GM12878 (cell line): ENCODE measurements around the gene SFXN4. TPM values are rescaled to one million over a fixed set of nuclear protein-coding genes. Genes with fewer than 3 reads are reported as not detected.

Source experiments
- ATF3 ChIP-seq: IDR thresholded peaks from 2 replicates; pipeline ENCODE4 v1.6.1; 2011; ENCODE audit warnings: low read depth, mild to moderate bottlenecking, low read length, moderate library complexity, borderline replicate concordance; ENCODE audit errors: extremely low read depth
- CREB1 ChIP-seq: IDR thresholded peaks from 2 replicates; pipeline ENCODE4 v1.6.1; 2012; ENCODE audit warnings: low read depth, mild to moderate bottlenecking, inconsistent platforms
- E4F1 ChIP-seq: fragments of 450-650 bp; IDR thresholded peaks from 2 replicates; pipeline ENCODE4 v1.6.1; 2018; ENCODE audit warnings: borderline replicate concordance, mild to moderate bottlenecking; ENCODE audit not compliant: partially characterized antibody
- EP300 ChIP-seq, 2 experiments: fragments of 150-350 bp in 1 of 2; IDR thresholded peaks; 2 replicates each; pipeline ENCODE4 v1.6.1; 2011 to 2012; ENCODE audit warnings: low read depth in 2 of 2, low read length in 2 of 2, borderline replicate concordance in 1 of 2, improper control_type of control experiment in 1 of 2, inconsistent platforms in 1 of 2; ENCODE audit not compliant: control insufficient read depth in 1 of 2
- ESRRA ChIP-seq: IDR thresholded peaks from 2 replicates; pipeline ENCODE4 v1.6.1; 2012; ENCODE audit warnings: mild to moderate bottlenecking, low read length, improper control_type of control experiment
- FOXM1 ChIP-seq: IDR thresholded peaks from 2 replicates; pipeline ENCODE4 v1.6.1; 2012; ENCODE audit warnings: low read depth, mild to moderate bottlenecking, inconsistent platforms, low read length, moderate library complexity
- HDAC6 ChIP-seq: fragments of 200-600 bp; sonication (generic); IDR thresholded peaks from one replicate; pipeline ENCODE4 v1.8.0; 2017; ENCODE audit warnings: antibody characterized with exemption; ENCODE audit not compliant: unreplicated experiment
- NBN ChIP-seq: fragments of 450-650 bp; IDR thresholded peaks from 2 replicates; pipeline ENCODE4 v1.6.1; 2016
- NR2C1 ChIP-seq: fragments of 450-650 bp; IDR thresholded peaks from 2 replicates; pipeline ENCODE4 v1.6.1; 2017; ENCODE audit warnings: antibody characterized with exemption, mild to moderate bottlenecking, moderate library complexity
- POLR2AphosphoS2 ChIP-seq: IDR thresholded peaks from 2 replicates; pipeline ENCODE4 v1.6.1; 2011; ENCODE audit warnings: low read depth, mild to moderate bottlenecking, low read length, improper control_type of control experiment, moderate library complexity
- PRDM15 ChIP-seq: fragments of 450-650 bp; formaldehyde crosslinking; IDR thresholded peaks from 2 replicates; pipeline ENCODE4 v1.4.0; 2020; ENCODE audit warnings: mild to moderate bottlenecking, moderate library complexity
- RELA ChIP-seq: fragments of 450-650 bp; IDR thresholded peaks from 2 replicates; pipeline ENCODE4 v1.8.0; 2014; ENCODE audit warnings: borderline replicate concordance; ENCODE audit not compliant: partially characterized antibody
- REST ChIP-seq: IDR thresholded peaks from 2 replicates; pipeline ENCODE4 v1.6.1; 2012; ENCODE audit warnings: mild to moderate bottlenecking, low read depth, low read length
- RFX5 ChIP-seq: IDR thresholded peaks from 2 replicates; pipeline ENCODE4 v1.6.1; 2011; ENCODE audit warnings: low read depth, low read length, improper control_type of control experiment
- SUZ12 ChIP-seq: fragments of 200-600 bp; sonication (generic); IDR thresholded peaks from one replicate; pipeline ENCODE4 v1.6.1; 2018; ENCODE audit warnings: antibody characterized with exemption, mild to moderate bottlenecking; ENCODE audit not compliant: unreplicated experiment
- polyA plus RNA-seq, 11 experiments: library from polyadenylated mRNA; depleted of rRNA in 4 of 11; unstranded in 6 of 11; stranded (reverse) in 5 of 11; fragments of >200 nt; fragmentation: Nextera tagmentation in 4 of 11; fragmentation: Illumina TruSeq in 1 of 11; extraction: Ambion mirVana in 4 of 11; extraction: Trizol in 1 of 11; gene quantifications; 1 replicate in 1 of 11; 2 replicates in 10 of 11; pipeline versions ENCODE4 v1.2.1 to v1.2.3, GENCODE V29; 2011 to 2016; ENCODE audit warnings: inconsistent platforms in 2 of 11, missing spikeins in 2 of 11, low read depth in 1 of 11
- total RNA-seq, 4 experiments: library from RNA; depleted of rRNA in 3 of 4; stranded (reverse); fragments of >200 nt in 3 of 4; fragmentation: Illumina TruSeq in 1 of 4; extraction: Trizol in 1 of 4; gene quantifications; 2 replicates each; pipeline versions ENCODE4 v1.2.1 to v1.2.3, GENCODE V29; 2013 to 2021

The SFXN4 gene
- total and polyA plus RNA-seq, 10 of the 15 experiments (the other 5 are each of a cell fraction or from before 2014, with no cell fraction given): 40.7 to 111 (median 48.8) TPM

GRCh38 chr10:119165171-119166117 is at the start of gene SFXN4 (continued):
- TF ChIP-seq E4F1 (no peak), NR2C1 (peak; percentile 77), RELA (no peak), ATF3 (no peak), SUZ12 (no peak), HDAC6 (peak; percentile 43), POLR2AphosphoS2 (peak; percentile 63; the same call in 1 of the 2 replicates), PRDM15 (CRISPR knock-in tag) (no peak), FOXM1 (no peak), REST (no peak), RFX5 (no peak), NBN (0 out of 2 replicates have a peak, but pooled peaks have one; percentile 54), CREB1 (no peak; the same call in 1 of the 2 replicates), ESRRA (peak; percentile 97), EP300 (IDR thresholded peaks at IDR 0.05; ENCODE audit: borderline replicate concordance in 1 of 2, control insufficient read depth in 1 of 2, low read depth in 2 of 2, low read length in 2 of 2) (no peak)
